ENCODE results near the gene MTR.

Gene MTR

GRCh38 chr1:236768601-236769000 lies 26.5 kb upstream of the MTR start:
- no peak overlapping the region for H3K4me3 ChIP-seq (ENCODE audit: low read depth, low read length, poor library complexity, severe bottlenecking)
- no peaks in the 10 kb centered on the region for H4K20me1 ChIP-seq (ENCODE audit: insufficient read depth, low read length)
- no peaks in the 10 kb centered on the region for H3K9me3 ChIP-seq (ENCODE audit: low read length)
- no peaks in the 10 kb centered on the region for H3K79me2 ChIP-seq (ENCODE audit: insufficient read depth, low read length)
- no peak overlapping the region for H2AFZ ChIP-seq (ENCODE audit: low read length)
- H3K4me2 ChIP-seq (ENCODE audit: low read length), result no peak overlapping the region
- no peak for TF ChIP-seq EZH2 (IDR thresholded peaks at IDR 0.05; ENCODE audit: borderline replicate concordance, low read length)
- TF ChIP-seq CTCF (IDR thresholded peaks at IDR 0.05; ENCODE audit: low read length), result no peak
- no peaks in the 10 kb centered on the region for H3K36me3 ChIP-seq (ENCODE audit: insufficient read depth, low read length)
- no peaks in the 10 kb centered on the region; the same call in 1 of the 2 replicates for H3K27me3 ChIP-seq (ENCODE audit: insufficient read depth, low read length)
- no peaks in the 10 kb centered on the region for H3K9me2 ChIP-seq (ENCODE audit: low read depth, low read length)
- H3F3A ChIP-seq (ENCODE audit: insufficient read depth, low read length), result no peaks in the 10 kb centered on the region
- H3K27ac ChIP-seq (ENCODE audit: low read depth, low read length, poor library complexity, severe bottlenecking), result no peak overlapping the region
- no peaks in the 10 kb centered on the region for H3K4me1 ChIP-seq (ENCODE audit: insufficient read depth, low read length, severe bottlenecking)
- no peak overlapping the region for H3K9ac ChIP-seq (ENCODE audit: low read length)

DNA sequence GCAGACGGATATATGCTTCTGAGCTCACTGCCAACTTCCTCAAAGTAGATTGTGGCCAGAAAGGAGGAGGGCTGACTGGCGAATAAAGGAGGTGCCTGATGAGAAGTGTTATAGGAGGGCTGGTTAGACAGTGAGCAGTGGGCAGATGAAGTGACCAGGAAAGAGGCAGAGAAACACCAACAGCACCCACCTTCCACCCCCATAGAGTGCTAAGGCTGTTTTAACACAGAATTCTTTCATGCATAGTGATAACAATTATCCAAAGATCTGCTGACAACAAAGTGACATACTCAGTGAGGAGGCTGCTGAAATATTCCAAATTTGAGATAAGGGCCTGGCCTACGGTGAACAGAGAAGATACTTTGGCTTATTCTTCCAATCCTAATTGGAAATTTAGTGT lies 21.2 kb upstream of the MTR start:
- H3K9me3 ChIP-seq (ENCODE audit: low read length), result no peaks in the 10 kb centered on the region
- no peak overlapping the region for H3K27ac ChIP-seq (ENCODE audit: low read depth, low read length, poor library complexity, severe bottlenecking)
- H3K4me1 ChIP-seq (ENCODE audit: insufficient read depth, low read length, severe bottlenecking), result no peaks in the 10 kb centered on the region
- H4K20me1 ChIP-seq (ENCODE audit: insufficient read depth, low read length), result no peaks in the 10 kb centered on the region
- H3K4me3 ChIP-seq (ENCODE audit: low read depth, low read length, poor library complexity, severe bottlenecking), result no peak overlapping the region
- no peak overlapping the region for H3K4me2 ChIP-seq (ENCODE audit: low read length)
- H2AFZ ChIP-seq (ENCODE audit: low read length), result no peak overlapping the region
- H3K9ac ChIP-seq (ENCODE audit: low read length), result no peak overlapping the region
- TF ChIP-seq EZH2 (IDR thresholded peaks at IDR 0.05; ENCODE audit: borderline replicate concordance, low read length), result no peak
- no peak for TF ChIP-seq CTCF (IDR thresholded peaks at IDR 0.05; ENCODE audit: low read length)
- H3F3A ChIP-seq (ENCODE audit: insufficient read depth, low read length), result no peaks in the 10 kb centered on the region
- H3K9me2 ChIP-seq (ENCODE audit: low read depth, low read length), result no peaks in the 10 kb centered on the region
- H3K79me2 ChIP-seq (ENCODE audit: insufficient read depth, low read length), result no peaks in the 10 kb centered on the region
- H3K27me3 ChIP-seq (ENCODE audit: insufficient read depth, low read length), result no peaks in the 10 kb centered on the region; the same call in 1 of the 2 replicates
- H3K36me3 ChIP-seq (ENCODE audit: insufficient read depth, low read length), result no peaks in the 10 kb centered on the region

GRCh38 chr1:236774926-236775325 lies 20.2 kb upstream of the MTR start:
- no peak for TF ChIP-seq EZH2 (IDR thresholded peaks at IDR 0.05; ENCODE audit: borderline replicate concordance, low read length)
- TF ChIP-seq CTCF (IDR thresholded peaks at IDR 0.05; ENCODE audit: low read length), result peak; percentile 37; the same call in 1 of the 2 replicates
- Histone ChIP-seq H3F3A (ENCODE audit: insufficient read depth, low read length) (no peaks in the 10 kb centered on the region), H3K9me3 (ENCODE audit: low read length) (no peaks in the 10 kb centered on the region), H4K20me1 (ENCODE audit: insufficient read depth, low read length) (no peaks in the 10 kb centered on the region), H3K27ac (ENCODE audit: low read depth, low read length, poor library complexity, severe bottlenecking) (no peak overlapping the region), H3K36me3 (ENCODE audit: insufficient read depth, low read length) (no peaks in the 10 kb centered on the region), H3K79me2 (ENCODE audit: insufficient read depth, low read length) (no peaks in the 10 kb centered on the region), H3K4me1 (ENCODE audit: insufficient read depth, low read length, severe bottlenecking) (no peaks in the 10 kb centered on the region), H3K4me3 (ENCODE audit: low read depth, low read length, poor library complexity, severe bottlenecking) (no peak overlapping the region), H3K9ac (ENCODE audit: low read length) (no peak overlapping the region), H3K4me2 (ENCODE audit: low read length) (no peak overlapping the region), H3K9me2 (ENCODE audit: low read depth, low read length) (no peaks in the 10 kb centered on the region), H2AFZ (ENCODE audit: low read length) (no peak overlapping the region), H3K27me3 (ENCODE audit: insufficient read depth, low read length) (no peaks in the 10 kb centered on the region; the same call in 1 of the 2 replicates)
